ENCODE data around the gene GCLM. TPM values are rescaled to one million over a fixed set of nuclear protein-coding genes. Genes with fewer than 3 reads are reported as not detected.

The GCLM gene
- polyA plus RNA-seq, 1 experiment = 58.6 TPM

DNA sequence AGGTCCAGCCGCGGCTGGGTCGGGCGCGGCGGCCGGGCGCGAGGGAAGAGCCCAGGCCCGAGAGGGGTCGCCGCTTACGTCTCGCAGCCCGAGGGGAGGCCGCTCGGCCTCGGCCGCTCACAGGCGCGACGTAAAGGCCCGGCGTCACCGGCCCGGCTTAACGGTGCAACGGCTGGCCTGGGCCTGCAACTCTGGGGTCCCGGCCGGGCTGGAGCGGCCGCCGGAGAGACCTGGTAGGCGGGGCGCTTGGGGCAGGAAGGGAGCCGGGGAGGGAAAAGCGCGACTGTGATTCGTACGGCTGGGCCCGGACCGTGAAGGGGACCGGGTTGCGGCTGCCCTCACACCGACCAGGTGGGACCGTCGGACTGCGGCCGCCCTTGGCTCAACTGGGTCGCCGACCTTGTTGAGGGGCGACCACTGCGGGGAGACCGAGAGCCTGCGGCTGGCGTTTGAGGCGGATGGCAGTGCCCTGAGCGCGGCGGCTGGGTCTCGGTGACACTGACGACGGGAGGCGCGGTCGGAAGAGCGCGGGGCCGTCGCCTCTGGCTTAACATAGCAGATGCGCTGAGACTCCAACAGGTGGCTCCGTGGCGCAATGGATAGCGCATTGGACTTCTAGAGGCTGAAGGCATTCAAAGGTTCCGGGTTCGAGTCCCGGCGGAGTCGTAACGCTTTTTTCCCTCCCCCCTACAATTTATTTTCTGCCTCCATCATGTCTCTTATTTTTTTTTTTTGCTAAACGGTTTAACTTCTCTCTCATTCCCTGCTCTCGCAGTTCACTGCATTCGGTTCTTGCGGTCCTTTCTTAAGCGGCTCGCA lies 62.0 kb downstream of the GCLM start:
- H3K9me3 ChIP-seq (ENCODE audit: control insufficient read depth, insufficient read depth, low read length) = peaks cover 4% of the 10 kb centered on the region; the same call in 1 of the 2 replicates
- ChIA-PET CTCF (interaction anchor here (0.6 to 5.2 kb wide), 6 partner anchors 8 to 543 kb away, joined by 3 to 217 read pairs (median 4); partner anchors contain the start of gene ABCA4), POLR2A (interaction anchor here (0.6 to 1.8 kb wide), 2 partner anchors 267 to 305 kb away, joined by 3 to 8 read pairs; no protein-coding TSS in a partner anchor)
- peak overlapping the region; percentile 89 for H3K27ac ChIP-seq (ENCODE audit: low read depth, low read length)
- no peaks in the 10 kb centered on the region for H3K27me3 ChIP-seq (ENCODE audit: control insufficient read depth, insufficient read depth, low read length)
- TF ChIP-seq, protein P1, sequence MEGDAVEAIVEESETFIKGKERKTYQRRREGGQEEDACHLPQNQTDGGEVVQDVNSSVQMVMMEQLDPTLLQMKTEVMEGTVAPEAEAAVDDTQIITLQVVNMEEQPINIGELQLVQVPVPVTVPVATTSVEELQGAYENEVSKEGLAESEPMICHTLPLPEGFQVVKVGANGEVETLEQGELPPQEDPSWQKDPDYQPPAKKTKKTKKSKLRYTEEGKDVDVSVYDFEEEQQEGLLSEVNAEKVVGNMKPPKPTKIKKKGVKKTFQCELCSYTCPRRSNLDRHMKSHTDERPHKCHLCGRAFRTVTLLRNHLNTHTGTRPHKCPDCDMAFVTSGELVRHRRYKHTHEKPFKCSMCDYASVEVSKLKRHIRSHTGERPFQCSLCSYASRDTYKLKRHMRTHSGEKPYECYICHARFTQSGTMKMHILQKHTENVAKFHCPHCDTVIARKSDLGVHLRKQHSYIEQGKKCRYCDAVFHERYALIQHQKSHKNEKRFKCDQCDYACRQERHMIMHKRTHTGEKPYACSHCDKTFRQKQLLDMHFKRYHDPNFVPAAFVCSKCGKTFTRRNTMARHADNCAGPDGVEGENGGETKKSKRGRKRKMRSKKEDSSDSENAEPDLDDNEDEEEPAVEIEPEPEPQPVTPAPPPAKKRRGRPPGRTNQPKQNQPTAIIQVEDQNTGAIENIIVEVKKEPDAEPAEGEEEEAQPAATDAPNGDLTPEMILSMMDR (IDR thresholded peaks at IDR 0.05; ENCODE audit: low read depth, low read length) = no peak
- H3K4me3 ChIP-seq (ENCODE audit: low read depth, low read length) = peak overlapping the region; percentile 83
- peak; percentile 66 for DNase-seq (ENCODE audit: low read depth, low spot score)

DNA sequence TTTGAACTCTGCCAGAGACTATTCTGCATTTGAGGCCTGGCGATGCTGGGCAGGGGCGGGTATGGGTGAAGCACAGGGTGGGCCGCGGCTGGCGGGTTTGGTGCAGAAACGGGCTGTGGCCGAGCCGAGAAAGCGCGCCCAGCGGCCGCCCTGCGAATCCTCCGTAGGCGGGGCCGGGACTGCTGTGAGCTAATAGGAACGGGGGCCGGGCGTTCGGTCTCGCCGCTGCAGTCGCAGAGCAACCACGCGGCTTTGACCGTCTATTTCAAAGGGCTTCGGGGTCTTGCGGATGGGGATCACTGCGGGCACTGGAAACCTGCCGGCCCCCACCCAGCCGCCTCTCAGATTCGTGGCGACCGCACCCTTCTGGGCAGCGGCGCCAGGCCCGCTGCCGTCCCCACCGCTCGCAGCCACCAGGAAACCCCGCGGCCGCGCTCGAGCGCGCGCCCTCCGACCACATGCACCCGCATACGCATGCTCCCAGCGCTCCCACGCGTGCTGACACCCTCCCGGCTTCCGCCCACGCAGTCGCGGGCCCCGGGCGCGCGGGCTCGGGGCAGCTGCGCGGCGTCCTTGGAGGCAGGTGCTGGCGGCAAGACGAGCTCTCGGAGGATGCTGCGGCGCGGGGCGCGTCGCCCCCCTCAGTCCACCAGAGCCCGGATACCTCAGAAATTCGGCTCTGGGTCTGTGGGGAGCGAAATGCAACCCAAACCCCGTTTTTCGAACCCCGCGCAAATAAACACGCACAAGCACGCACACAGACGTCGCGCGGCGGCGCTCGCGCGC lies 62.8 kb downstream of the GCLM start:
- peak overlapping the region; percentile 98 for H3K27ac ChIP-seq (ENCODE audit: low read depth, low read length)
- ChIA-PET CTCF (interaction anchor here (0.6 to 5.2 kb wide), 13 partner anchors 18 to 852 kb away, joined by 3 to 217 read pairs (median 4); no protein-coding TSS in a partner anchor), POLR2A (interaction anchor here (0.6 to 1.8 kb wide), 9 partner anchors 33 to 518 kb away, joined by 3 to 8 read pairs (median 3); no protein-coding TSS in a partner anchor)
- peak; percentile 49 for DNase-seq (ENCODE audit: low read depth, low spot score)
- peaks cover 4% of the 10 kb centered on the region; the same call in 1 of the 2 replicates for H3K9me3 ChIP-seq (ENCODE audit: control insufficient read depth, insufficient read depth, low read length)
- TF ChIP-seq, protein P1 (IDR thresholded peaks at IDR 0.05; ENCODE audit: low read depth, low read length) = peak; percentile 45
- H3K4me3 ChIP-seq (ENCODE audit: low read depth, low read length) = peak overlapping the region; percentile 83
- no peaks in the 10 kb centered on the region for H3K27me3 ChIP-seq (ENCODE audit: control insufficient read depth, insufficient read depth, low read length)

DNA sequence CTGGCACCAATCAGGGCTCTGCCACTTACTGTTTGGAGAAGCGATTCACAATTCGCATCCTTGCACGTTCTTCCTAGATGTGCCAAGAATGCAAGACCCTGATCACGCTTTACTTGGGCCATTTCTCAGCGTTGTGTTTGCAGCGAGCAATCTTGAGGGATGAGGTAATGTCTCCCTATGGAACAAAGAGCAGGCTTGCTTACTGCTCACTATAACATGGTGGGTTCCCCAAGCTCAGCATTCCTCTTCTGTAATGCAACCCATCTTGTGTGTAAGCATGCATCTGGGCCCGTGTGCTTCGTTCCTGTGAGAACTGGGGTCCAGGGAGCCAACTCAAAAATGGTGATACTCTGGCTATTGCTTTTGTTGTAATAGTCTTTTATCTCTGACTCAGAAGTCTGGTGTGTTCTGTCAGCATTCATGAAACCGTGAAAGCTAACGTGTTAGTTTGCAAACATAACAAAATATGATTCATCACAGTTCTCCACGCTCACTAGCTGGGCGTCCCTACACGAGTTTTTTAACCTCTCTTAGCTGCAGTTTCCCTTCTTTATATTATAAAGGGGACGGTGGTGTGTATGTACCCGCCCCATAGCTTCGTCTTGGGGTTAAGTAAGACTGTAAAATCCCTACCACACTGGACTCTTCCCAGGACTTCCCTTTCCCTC lies 63.6 kb downstream of the GCLM start:
- H3K27me3 ChIP-seq (ENCODE audit: control insufficient read depth, insufficient read depth, low read length) = no peaks in the 10 kb centered on the region
- peak; percentile 86 for DNase-seq (ENCODE audit: low read depth, low spot score)
- CTCF ChIA-PET = interaction anchor here (0.6 to 5.2 kb wide), 14 partner anchors 18 to 851 kb away, joined by 3 to 217 read pairs (median 4); no protein-coding TSS in a partner anchor
- H3K4me3 ChIP-seq (ENCODE audit: low read depth, low read length) = peak overlapping the region; percentile 83
- peak overlapping the region; percentile 98 for H3K27ac ChIP-seq (ENCODE audit: low read depth, low read length)
- peaks cover 4% of the 10 kb centered on the region; the same call in 1 of the 2 replicates for H3K9me3 ChIP-seq (ENCODE audit: control insufficient read depth, insufficient read depth, low read length)
- POLR2A ChIA-PET = interaction anchor here (0.6 to 1.8 kb wide), 8 partner anchors 34 to 517 kb away, joined by 3 to 8 read pairs (median 4); no protein-coding TSS in a partner anchor
- TF ChIP-seq, protein P1 (IDR thresholded peaks at IDR 0.05; ENCODE audit: low read depth, low read length) = no peak

DNA sequence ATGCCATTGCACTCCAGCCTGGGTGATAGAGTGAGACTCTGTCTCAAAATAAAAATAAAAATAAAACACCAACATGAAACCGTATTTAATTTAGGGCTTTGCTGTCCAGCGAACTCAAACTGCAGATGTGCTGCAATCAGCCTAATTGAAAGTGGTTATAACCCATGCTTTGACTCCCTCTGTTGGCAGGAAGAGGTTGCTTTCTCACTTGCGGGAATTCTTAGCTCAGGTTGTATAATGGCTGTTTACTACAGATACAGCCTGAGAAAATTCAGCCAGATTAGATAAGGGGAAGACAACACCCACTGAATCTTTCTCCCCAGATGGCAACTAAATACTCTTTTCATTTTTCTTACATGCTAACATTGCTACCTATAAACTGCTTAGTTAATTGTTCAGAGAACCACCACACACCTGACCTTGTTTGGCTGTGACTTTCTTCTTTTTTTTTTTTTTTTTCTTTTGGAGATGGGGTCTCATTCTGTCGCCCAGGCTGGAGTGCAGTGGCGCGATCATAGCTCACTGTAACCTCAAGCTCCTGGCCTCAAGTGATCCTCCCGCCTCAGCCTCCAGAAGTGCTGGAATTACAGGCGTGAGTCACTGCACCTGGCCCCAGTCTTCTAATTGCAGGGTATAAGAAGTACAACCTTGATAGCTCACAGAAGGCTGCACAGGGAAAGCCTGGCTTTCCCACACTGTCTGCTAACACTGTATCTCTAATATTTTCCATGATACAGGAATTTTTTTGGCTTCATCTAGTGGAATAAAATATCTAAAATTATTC lies 64.8 kb downstream of the GCLM start:
- POLR2A ChIA-PET = interaction anchor here (0.6 to 0.9 kb wide), 3 partner anchors 204 to 279 kb away, joined by 3 to 5 read pairs (median 3); no protein-coding TSS in a partner anchor

More for the DNA sequence above, 64.8 kb downstream of the GCLM start:
- Histone ChIP-seq H3K27me3 (ENCODE audit: control insufficient read depth, insufficient read depth, low read length) (no peaks in the 10 kb centered on the region), H3K27ac (ENCODE audit: low read depth, low read length) (no peak overlapping the region), H3K4me3 (ENCODE audit: low read depth, low read length) (no peak overlapping the region), H3K9me3 (ENCODE audit: control insufficient read depth, insufficient read depth, low read length) (no peaks in the 10 kb centered on the region; the same call in 1 of the 2 replicates)
- TF ChIP-seq, protein P1 (IDR thresholded peaks at IDR 0.05; ENCODE audit: low read depth, low read length) = peak; percentile 91
- DNase-seq (ENCODE audit: low read depth, low spot score) = peak; percentile 62
- CTCF ChIA-PET = interaction anchor here (0.6 to 5.2 kb wide), 41 partner anchors 11 to 540 kb away, joined by 3 to 217 read pairs (median 5); no protein-coding TSS in a partner anchor

Data from AG04450 (cell line).